HG02973 (cell line): ENCODE results near the gene CRACR2B.

Experiments
- ATAC-seq: cut with Tn5 transposase; IDR thresholded peaks from one replicate; pipeline ENCODE4 v1.9.1; 2021; ENCODE audit warnings: moderate library complexity; ENCODE audit not compliant: unreplicated experiment

CRACR2B gene

GRCh38 chr11:825366-826226 lies 2.1 kb upstream of the CRACR2B start:
- no peak for ATAC-seq

GRCh38 chr11:826227-826621 lies 1.5 kb upstream of the CRACR2B start:
- ATAC-seq = no peak

- no peak for ATAC-seq
These were observed 928 bp upstream of the CRACR2B start for GRCh38 chr11:826836-827145.

GRCh38 chr11:827146-827896 lies 398 bp upstream of the CRACR2B start:
- ATAC-seq = no peak

GRCh38 chr11:828506-829175 lies 922 bp downstream of the CRACR2B start:
- no peak for ATAC-seq

GRCh38 chr11:829176-829846 lies 1.6 kb downstream of the CRACR2B start:
- no peak for ATAC-seq

- ATAC-seq = no peak
These were observed 2.2 kb downstream of the CRACR2B start for GRCh38 chr11:829847-830294.

- ATAC-seq = no peak
These were observed 2.8 kb downstream of the CRACR2B start for GRCh38 chr11:830295-831117.

GRCh38 chr11:831118-831864 lies 3.6 kb downstream of the CRACR2B start:
- no peak for ATAC-seq

- ATAC-seq = no peak
These were observed 4.3 kb downstream of the CRACR2B start for GRCh38 chr11:831961-832528.

- ATAC-seq = peak; percentile 35
These were observed 4.9 kb downstream of the CRACR2B start, which contains the start of gene CD151 for GRCh38 chr11:832529-833113. Gene CD151 (plus strand): TSS chr11:832952. CDS start chr11:836070, 3,118 bp downstream.

GRCh38 chr11:833114-833791 lies 5.5 kb downstream of the CRACR2B start:
- ATAC-seq = peak; percentile 24

GRCh38 chr11:833849-834311 lies 6.2 kb downstream of the CRACR2B start:
- no peak for ATAC-seq

GRCh38 chr11:834371-835316 lies 6.9 kb downstream of the CRACR2B start:
- no peak for ATAC-seq

GRCh38 chr11:836274-836673 lies 8.6 kb downstream of the CRACR2B start:
- ATAC-seq = no peak

GRCh38 chr11:836700-837099 lies 9.0 kb downstream of the CRACR2B start:
- no peak for ATAC-seq
